K562 (cell line): ENCODE measurements around the gene TMEM185B. TPM values are rescaled to one million over a fixed set of nuclear protein-coding genes. Genes with fewer than 3 reads are reported as not detected.

Experiments used
- ATAC-seq: fragments of 200-7000 bp; cut with Tn5 transposase; 3 replicates; pipeline ENCODE4 v1.9.1; 2020; ENCODE audit warnings: moderate library complexity
- BruUV-seq: library from RNA; stranded (reverse); fragments of 400-500 nt; replicated peaks from 2 replicates; lab custom pipeline; 2021; lab: Mats Ljungman, UMichigan
- CTCF ChIA-PET: fragments of 300-600 bp; formaldehyde crosslinking; extraction: SDS; loops from one replicate; lab custom pipeline; 2021; ENCODE audit warnings: low intra/inter-chr PET ratio; lab: Yijun Ruan, JAX
- POLR2A ChIA-PET: fragments of 300-600, 350-650 bp; sonication (Branson Sonifier 250); formaldehyde crosslinking; extraction: SDS; loops from one replicate; lab custom pipeline; 2021; ENCODE audit warnings: antibody characterized with exemption, inconsistent platforms; lab: Yijun Ruan, JAX
- DNase-seq, 4 experiments: peaks; one replicate each; pipeline versions ENCODE4 v3.0.0 to v3.0.0-alpha.2; 2011 to 2018; ENCODE audit warnings: low spot score in 3 of 4, mixed read lengths in 3 of 4; ENCODE audit errors: extremely low read depth in 1 of 4
- FAIRE-seq: peaks from 2 replicates; lab custom pipeline; 2011; peaks lifted over from hg19 to GRCh38; lab: Jason Lieb, UNC
- H2AFZ ChIP-seq: 2 replicates; pipeline ENCODE4 v1.6.0; 2011; ENCODE audit warnings: low read depth, low read length, control low read depth, inconsistent platforms
- H3K27ac ChIP-seq: fragments of 200-600 bp; 3 replicates; pipeline ENCODE4 v1.8.0; 2011; ENCODE audit warnings: low read depth, mild to moderate bottlenecking, control low read depth, inconsistent platforms, low read length, moderate library complexity, mixed read lengths; ENCODE audit errors: extremely low read depth
- H3K27me3 ChIP-seq, 2 experiments: fragments of 300-600 bp in 1 of 2; 2 replicates in 1 of 2; 3 replicates in 1 of 2; pipeline versions ENCODE4 v1.6.0 to v1.8.0; 2011; ENCODE audit warnings: inconsistent platforms in 2 of 2, low read length in 2 of 2, mild to moderate bottlenecking in 1 of 2, mixed read lengths in 1 of 2, moderate library complexity in 1 of 2; ENCODE audit not compliant: control insufficient read depth in 2 of 2, insufficient read depth in 2 of 2
- H3K36me3 ChIP-seq: fragments of 300-600 bp; 3 replicates; pipeline ENCODE4 v1.8.0; 2011; ENCODE audit warnings: mild to moderate bottlenecking, low read length, inconsistent platforms; ENCODE audit not compliant: control insufficient read depth, insufficient read depth
- H3K4me1 ChIP-seq, 2 experiments: fragments of 200-600 bp in 1 of 2; replicated peaks in 1 of 2; 2 replicates in 1 of 2; 3 replicates in 1 of 2; pipeline versions ENCODE4 v1.5.1 to v1.8.0; 2011; ENCODE audit warnings: inconsistent platforms in 2 of 2, low read length in 2 of 2, mild to moderate bottlenecking in 1 of 2, mixed read lengths in 1 of 2, moderate library complexity in 1 of 2; ENCODE audit not compliant: control insufficient read depth in 2 of 2, insufficient read depth in 2 of 2
- H3K4me2 ChIP-seq: 2 replicates; pipeline ENCODE4 v1.6.1; 2011; ENCODE audit warnings: low read length, control low read depth, inconsistent platforms, mixed read lengths; ENCODE audit not compliant: insufficient read depth
- H3K4me3 ChIP-seq: fragments of 200-600 bp; sonication (generic), shearing (Covaris generic); 2 replicates; pipeline ENCODE4 v1.5.1; 2016; ENCODE audit warnings: control low read depth, inconsistent platforms
- H3K79me2 ChIP-seq: fragments of 200-600 bp; 3 replicates; pipeline ENCODE4 v1.8.0; 2011; ENCODE audit warnings: low read length, inconsistent platforms; ENCODE audit not compliant: control insufficient read depth, insufficient read depth
- H3K9ac ChIP-seq, 2 experiments: 2 replicates each; pipeline versions ENCODE4 v1.6.0 to v1.6.1; 2011; ENCODE audit warnings: low read depth in 2 of 2, low read length in 2 of 2, control low read depth in 1 of 2, inconsistent platforms in 1 of 2, mild to moderate bottlenecking in 1 of 2, mixed read lengths in 1 of 2; ENCODE audit not compliant: insufficient read depth in 1 of 2
- H3K9me1 ChIP-seq: one replicate; pipeline ENCODE4 v1.6.0; 2011; ENCODE audit warnings: inconsistent platforms, mild to moderate bottlenecking, low read length, moderate library complexity; ENCODE audit not compliant: control insufficient read depth, insufficient read depth
- H3K9me3 ChIP-seq: replicated peaks from 2 replicates; pipeline ENCODE4 v1.5.1; 2011; ENCODE audit warnings: low read depth, low read length, inconsistent platforms; ENCODE audit not compliant: control insufficient read depth, insufficient read depth
- H4K20me1 ChIP-seq: replicated peaks from 2 replicates; pipeline ENCODE4 v1.6.1; 2011; ENCODE audit warnings: low read length, inconsistent platforms, mixed read lengths; ENCODE audit not compliant: control insufficient read depth, insufficient read depth
- BHLHE40 ChIP-seq: IDR thresholded peaks from 2 replicates; pipeline ENCODE4 v1.6.1; 2011; ENCODE audit warnings: low read length, improper control_type of control experiment
- CREM ChIP-seq: IDR thresholded peaks from 2 replicates; pipeline ENCODE4 v1.6.1; 2014; ENCODE audit warnings: antibody characterized with exemption, low read depth
- EP300 ChIP-seq: IDR thresholded peaks from 2 replicates; pipeline ENCODE4 v1.6.1; 2012; ENCODE audit warnings: low read length, improper control_type of control experiment
- FOXK2 ChIP-seq, 2 experiments: fragments of 450-650 bp; IDR thresholded peaks in 1 of 2; conservative IDR thresholded peaks in 1 of 2; 2 replicates each; pipeline ENCODE4 v1.6.1; 2016; ENCODE audit warnings: low read depth in 2 of 2, mild to moderate bottlenecking in 1 of 2
- HDAC2 ChIP-seq: fragments of 450-650 bp; IDR thresholded peaks from 2 replicates; pipeline ENCODE4 v1.6.1; 2016; ENCODE audit warnings: mild to moderate bottlenecking
- LARP7 ChIP-seq: fragments of 450-650 bp; IDR thresholded peaks from 2 replicates; pipeline ENCODE4 v1.6.1; 2016
- SMARCB1 ChIP-seq: IDR thresholded peaks from 2 replicates; pipeline ENCODE4 v1.6.1; 2011; ENCODE audit warnings: improper control_type of control experiment, low read depth; ENCODE audit not compliant: insufficient read length
- STAT5B ChIP-seq: fragments of 250-450 bp; sonication (Bioruptor Pico); IDR thresholded peaks from 2 replicates; pipeline ENCODE4 v1.8.0; 2021; ENCODE audit warnings: mild to moderate bottlenecking, inconsistent platforms
- TCF3 ChIP-seq: sonication (generic); formaldehyde crosslinking; IDR thresholded peaks from 2 replicates; pipeline ENCODE4 v1.4.0; 2020; ENCODE audit warnings: mild to moderate bottlenecking, missing genetic modification reagents
- XRCC3 ChIP-seq: fragments of 450-650 bp; IDR thresholded peaks from 2 replicates; pipeline ENCODE4 v1.6.1; 2017; ENCODE audit warnings: mild to moderate bottlenecking, moderate library complexity
- ZNF75A ChIP-seq: fragments of 450-650 bp; formaldehyde crosslinking; IDR thresholded peaks from 2 replicates; pipeline ENCODE4 v1.4.0; 2020; ENCODE audit warnings: mild to moderate bottlenecking
- WGBS: fragments of 100-300 bp; shearing (Covaris generic); methylation state at CpG from one replicate; pipeline ENCODE4 v1.1.6; 2016; ENCODE audit warnings: low coverage, mixed read lengths; ENCODE audit not compliant: insufficient coverage; ENCODE audit errors: missing lambda C conversion rate; 5-methylcytosine and 5-hydroxymethylcytosine counted together
- in situ Hi-C: fragments of 300-500 bp; cut with MboI; formaldehyde crosslinking; loops from 4 replicates; pipeline ENCODE4 v1.15.0; 2018; ENCODE audit warnings: inconsistent platforms, mixed read lengths
- intact Hi-C: fragments of 100-400 bp; cut with micrococcal nuclease; formaldehyde crosslinking; loops from 2 replicates; pipeline ENCODE4 v1.14.2; 2022
- polyA plus RNA-seq, 8 experiments: library from polyadenylated mRNA; depleted of rRNA in 4 of 8; stranded (reverse) in 5 of 8; unstranded in 3 of 8; fragments of >200 nt; fragmentation: Nextera tagmentation in 2 of 8; fragmentation: Illumina TruSeq in 1 of 8; extraction: Ambion mirVana in 2 of 8; extraction: Trizol in 1 of 8; gene quantifications; 2 replicates each; pipeline versions ENCODE4 v1.2.1 to v1.2.3, GENCODE V29; 2011 to 2014; ENCODE audit warnings: inconsistent platforms in 1 of 8, missing spikeins in 1 of 8
- total RNA-seq, 7 experiments: library from RNA; depleted of rRNA in 6 of 7; stranded (reverse); fragments of >200 nt in 6 of 7; fragmentation: Illumina TruSeq in 2 of 7; extraction: Trizol in 2 of 7; gene quantifications; 2 replicates each; pipeline versions ENCODE4 v1.2.1 to v1.2.3, GENCODE V29; 2011 to 2021; ENCODE audit warnings: low replicate concordance in 1 of 7
- TF ChIP-seq, protein P1 (sequence below): fragments of 450-650 bp; IDR thresholded peaks from 2 replicates; pipeline ENCODE4 v1.6.1; 2017; ENCODE audit warnings: mild to moderate bottlenecking, moderate library complexity

Gene TMEM185B
- total and polyA plus RNA-seq, 9 of the 15 experiments (the other 6 are each of a cell fraction or from before 2014, with no cell fraction given) = 2.9 to 28.2 (median 11.5) TPM

DNA sequence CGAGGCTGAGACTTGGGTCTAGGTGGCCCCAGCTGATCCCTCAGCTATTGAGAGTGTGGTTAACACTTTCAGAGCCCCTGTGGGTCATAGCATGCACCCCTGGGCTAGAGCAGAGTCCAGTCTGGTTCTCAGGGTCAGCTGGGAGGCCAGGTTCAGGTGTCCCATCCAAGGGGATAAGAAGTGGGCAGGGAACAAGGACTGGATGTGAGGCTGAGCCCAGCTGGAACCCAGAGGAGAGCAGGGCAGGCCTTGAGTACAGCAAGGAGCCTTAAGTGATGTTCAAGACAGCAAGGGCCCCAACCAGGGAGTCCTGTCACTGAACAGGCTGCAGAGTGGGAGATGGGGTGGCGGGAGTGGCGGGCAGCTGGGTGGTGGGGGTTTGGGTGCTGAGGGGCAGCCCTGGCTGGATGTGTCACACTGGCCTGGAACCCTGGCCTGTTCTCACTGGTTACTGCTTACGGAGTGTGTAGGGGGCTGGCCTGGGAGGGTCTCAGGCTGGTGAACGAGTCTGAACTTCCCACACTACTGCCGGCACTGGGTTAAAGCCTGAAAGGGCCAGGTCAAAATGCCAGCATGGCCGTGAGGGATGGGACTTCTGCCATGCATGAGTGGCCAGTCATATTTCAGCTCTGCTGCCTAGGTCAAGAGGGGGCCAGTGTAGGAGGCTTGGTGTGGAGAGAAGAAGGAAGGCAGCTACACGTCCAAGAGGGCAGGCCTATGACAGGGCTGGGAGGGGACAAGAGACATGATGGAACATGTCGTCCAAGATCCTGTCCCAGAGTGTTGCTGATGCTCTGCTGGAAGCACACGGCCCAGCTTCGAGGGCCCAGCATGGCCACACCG is 13.6 kb downstream of the TMEM185B start:
- FAIRE-seq (no peak), ATAC-seq (no peak; the same call in 2 of the 3 replicates), DNase-seq (no peak)
- no peaks in the 10 kb centered on the region for H3K36me3 ChIP-seq
- POLR2A ChIA-PET = interaction anchor here (0.6 to 1.9 kb wide), 2 partner anchors 10 to 89 kb away, joined by 4 to 6 read pairs; no protein-coding TSS in a partner anchor
- no peak overlapping the region for H2AFZ ChIP-seq
- BruUV-seq = no TSS peak
- H3K9ac ChIP-seq = no peak overlapping the region
- H3K4me2 ChIP-seq = no peak overlapping the region
- in situ Hi-C loops = loop anchor here (5.0 kb wide), 1 partner anchor 83 kb away; no protein-coding TSS in a partner anchor
- intact Hi-C loops = no loop called here
- CTCF ChIA-PET = no interaction called here
- H4K20me1 ChIP-seq = 0 out of 2 replicates have a peak, but pooled peaks cover 5% of the 10 kb centered on the region
- peaks cover 0 to 3% of the 10 kb centered on the region in 2 experiments; a peak in 1 of 5 replicates for H3K4me1 ChIP-seq
- no peaks in the 10 kb centered on the region for H3K9me1 ChIP-seq
- no peak overlapping the region for H3K27ac ChIP-seq
- no peaks in the 10 kb centered on the region for H3K79me2 ChIP-seq
- 9% methylated on average over 10 of the region's 12 CpGs for WGBS
- peaks cover 0 to 11% of the 10 kb centered on the region in 2 experiments; a peak in 2 of 5 replicates for H3K27me3 ChIP-seq
- no peak overlapping the region for H3K4me3 ChIP-seq
- no peak for TF ChIP-seq XRCC3
- no peak for TF ChIP-seq TCF3 (CRISPR knock-in tag)
- no peak for TF ChIP-seq HDAC2
- no peak for TF ChIP-seq BHLHE40
- no peak for TF ChIP-seq SMARCB1
- TF ChIP-seq STAT5B (CRISPR knock-in tag) = no peak
- no peak for TF ChIP-seq LARP7
- TF ChIP-seq FOXK2 (conservative IDR thresholded peaks at IDR 0.05 in 1 of 2, IDR thresholded peaks at IDR 0.05 in 1 of 2; ENCODE audit: low read depth in 2 of 2) = no peak
- TF ChIP-seq CREM = no peak
- TF ChIP-seq EP300 = no peak
- no peak for TF ChIP-seq ZNF75A (CRISPR knock-in tag)
- TF ChIP-seq, protein P1, sequence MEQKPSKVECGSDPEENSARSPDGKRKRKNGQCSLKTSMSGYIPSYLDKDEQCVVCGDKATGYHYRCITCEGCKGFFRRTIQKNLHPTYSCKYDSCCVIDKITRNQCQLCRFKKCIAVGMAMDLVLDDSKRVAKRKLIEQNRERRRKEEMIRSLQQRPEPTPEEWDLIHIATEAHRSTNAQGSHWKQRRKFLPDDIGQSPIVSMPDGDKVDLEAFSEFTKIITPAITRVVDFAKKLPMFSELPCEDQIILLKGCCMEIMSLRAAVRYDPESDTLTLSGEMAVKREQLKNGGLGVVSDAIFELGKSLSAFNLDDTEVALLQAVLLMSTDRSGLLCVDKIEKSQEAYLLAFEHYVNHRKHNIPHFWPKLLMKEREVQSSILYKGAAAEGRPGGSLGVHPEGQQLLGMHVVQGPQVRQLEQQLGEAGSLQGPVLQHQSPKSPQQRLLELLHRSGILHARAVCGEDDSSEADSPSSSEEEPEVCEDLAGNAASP = no peak
- H3K9me3 ChIP-seq = no peaks in the 10 kb centered on the region
